NCI-H2196 (cell line): Measurements from ENCODE around the gene GNG8.
A peak's percentile ranks its signal among the peaks of the same experiment; 100 is the strongest.

ENCODE experiments used
- DNase-seq: peaks from one replicate; lab custom pipeline; 2025; ENCODE audit not compliant: unreplicated experiment; lab: John Stamatoyannopoulos, UW

Gene GNG8

DNA sequence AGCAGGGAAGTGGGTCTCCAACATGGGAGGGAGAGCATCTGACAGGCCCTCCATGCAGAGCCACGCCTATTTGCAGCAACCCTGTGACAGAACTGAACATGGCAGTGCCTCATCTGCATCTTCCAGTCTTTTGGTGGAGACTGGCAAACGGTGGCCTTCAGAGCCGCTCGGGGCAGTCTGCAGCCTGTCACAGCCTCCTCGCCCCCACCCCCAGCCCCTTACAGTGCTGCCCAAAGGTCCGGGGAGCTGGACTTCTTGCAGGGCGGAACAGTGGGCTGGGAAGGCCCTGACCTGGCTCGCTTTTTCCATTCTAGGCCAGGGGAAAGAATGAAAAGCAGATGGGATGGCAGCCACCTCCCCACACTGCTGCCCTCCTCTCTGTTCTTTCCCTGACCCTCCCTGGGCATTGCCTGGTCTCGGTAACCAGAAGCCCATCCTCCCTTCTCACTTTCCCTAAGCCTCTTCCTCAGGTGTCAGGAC, 32.2 kb downstream of the GNG8 start:
- no peak for DNase-seq

DNA sequence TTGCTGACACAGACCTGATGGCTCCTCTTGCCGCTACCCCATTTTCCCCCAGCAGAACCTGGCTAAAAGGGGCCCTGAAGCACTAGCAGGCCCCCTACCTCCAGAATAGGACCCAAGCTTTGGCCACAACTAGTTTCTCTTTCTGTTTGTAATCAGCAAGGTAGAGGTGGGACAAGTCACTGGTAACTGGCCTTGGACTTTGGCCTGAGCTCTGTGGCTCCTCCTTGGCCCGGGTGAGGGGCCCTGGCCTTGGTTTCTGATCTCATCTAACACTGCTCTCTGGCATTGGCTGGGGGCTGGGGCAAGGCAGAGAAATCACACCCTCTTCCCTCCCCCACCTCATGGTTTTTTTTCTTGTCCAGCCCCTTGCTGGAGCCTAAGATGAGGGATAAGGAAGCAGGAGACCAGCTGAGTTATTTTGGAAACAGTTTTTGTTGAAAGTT, 32.8 kb downstream of the GNG8 start:
- DNase-seq: no peak

DNA sequence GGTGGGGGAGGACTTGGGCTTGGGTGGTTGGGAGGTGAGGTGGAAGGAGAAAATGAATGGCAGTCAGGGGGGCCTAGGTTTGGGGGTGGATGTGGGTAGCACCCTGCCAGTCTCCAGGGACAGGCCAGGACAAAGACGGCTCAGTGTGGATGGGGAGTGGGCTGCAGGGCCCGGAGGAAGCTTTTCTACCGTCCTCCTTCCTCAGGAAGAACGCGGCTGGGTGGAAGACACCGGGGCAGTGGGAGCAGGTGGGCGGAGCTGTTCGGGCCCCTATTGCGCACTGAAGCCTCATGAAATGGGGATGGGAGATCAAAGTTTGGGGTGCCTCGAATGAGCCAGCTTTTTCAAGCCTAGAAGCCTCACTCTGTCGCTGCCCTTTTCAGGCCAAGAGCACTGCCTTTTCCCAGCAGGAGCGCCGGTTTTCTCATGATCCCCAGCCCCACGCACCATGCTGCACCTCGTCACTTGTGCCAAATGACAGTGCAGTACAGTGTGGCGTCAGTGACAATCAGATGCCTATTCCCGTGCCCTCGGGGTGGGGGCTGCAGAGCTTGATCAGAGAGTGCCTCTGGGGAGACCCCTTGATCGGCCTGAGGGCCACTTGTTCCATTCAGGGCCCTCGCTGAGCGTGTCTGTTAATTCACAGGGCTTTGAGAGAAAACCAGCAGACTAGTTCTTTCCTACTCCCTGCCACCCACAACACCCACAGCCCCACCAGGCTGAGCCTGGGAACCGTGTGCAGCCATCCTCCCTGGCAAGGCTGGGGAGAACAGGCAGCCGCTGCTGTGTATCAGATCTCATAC, 33.4 kb downstream of the GNG8 start:
- no peak for DNase-seq

- DNase-seq: no peak
Measured at GRCh38 chr19:46601318-46602224, 34.4 kb downstream of the GNG8 start, which contains the start of gene CALM3. Gene CALM3 (plus strand): TSS chr19:46601330. CDS start chr19:46601435, 105 bp downstream.

DNA sequence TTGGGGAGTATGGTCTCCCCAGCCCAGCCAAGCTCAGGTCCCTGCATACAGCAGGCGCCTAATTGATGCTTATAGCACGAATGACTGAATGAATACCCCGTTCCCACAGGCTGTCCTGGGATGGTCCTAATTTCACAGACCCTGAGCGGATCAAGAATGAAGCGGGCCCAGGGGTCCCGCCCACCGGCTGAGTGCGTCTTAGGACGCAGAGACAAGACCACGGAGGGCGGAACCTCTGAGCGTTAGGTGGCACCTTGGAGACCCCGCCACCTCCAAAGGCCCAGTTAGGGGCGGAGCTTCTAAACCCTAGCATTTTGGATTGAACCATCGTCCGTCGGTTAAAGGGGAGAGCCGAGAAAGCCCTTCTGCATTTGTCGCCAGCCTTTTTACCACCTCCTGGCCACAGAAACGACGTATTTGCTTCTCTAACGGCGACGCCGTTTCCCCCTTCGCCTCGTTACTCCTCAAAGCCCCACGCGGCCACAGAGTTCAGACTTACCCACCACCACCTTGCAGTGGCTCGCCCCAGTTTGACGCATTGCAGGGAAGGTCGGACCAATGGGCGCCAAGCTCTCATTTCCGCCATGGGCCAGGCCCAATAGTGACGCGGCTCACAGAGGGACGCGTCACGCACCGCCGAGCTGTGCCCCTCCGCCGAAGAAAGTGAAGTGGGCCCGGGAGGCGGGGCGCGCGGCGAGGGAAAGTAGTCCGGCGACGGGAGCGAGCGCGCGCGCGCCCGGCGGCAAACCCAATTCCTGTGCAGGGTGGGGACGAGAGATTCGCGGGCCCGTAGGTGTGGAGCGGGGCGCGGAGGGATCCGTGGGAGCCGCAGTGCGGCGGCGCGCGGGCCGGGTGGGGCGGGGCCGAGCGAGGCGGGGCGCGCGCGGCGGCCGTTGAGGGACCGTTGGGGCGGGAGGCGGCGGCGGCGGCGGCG, 35.4 kb downstream of the GNG8 start:
- DNase-seq: peak; percentile 96

DNA sequence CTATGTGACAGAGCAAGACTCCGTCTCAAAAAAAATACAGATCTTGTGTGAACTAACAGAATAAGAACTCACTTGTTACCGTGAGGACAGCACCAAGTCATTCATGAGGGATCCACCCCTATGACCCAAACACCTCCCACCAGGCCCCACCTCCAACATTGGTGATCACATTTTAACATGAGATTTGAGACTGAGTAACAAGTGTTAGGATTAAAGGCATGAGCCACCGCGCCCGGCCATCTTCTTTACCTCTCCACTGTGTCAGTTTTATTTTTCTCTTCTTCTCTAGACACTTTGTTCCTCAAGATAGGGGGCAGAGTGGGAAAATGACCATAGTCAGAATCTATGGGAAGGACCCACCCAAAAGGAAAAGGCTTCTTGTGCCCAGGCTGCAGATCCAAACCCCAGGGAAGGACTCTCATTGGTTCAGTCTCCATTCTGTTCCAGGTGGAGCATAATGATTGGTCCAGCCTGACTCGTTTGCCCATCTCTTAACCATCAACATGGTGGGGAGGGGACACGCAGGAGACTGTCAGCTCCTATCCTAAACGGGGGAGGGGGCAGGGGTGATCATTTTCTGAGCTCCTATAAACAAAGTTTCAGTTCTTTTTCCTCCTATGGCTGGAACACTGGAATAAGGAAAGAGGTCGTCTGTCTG, 36.2 kb downstream of the GNG8 start:
- DNase-seq: no peak

- no peak for DNase-seq
Measured at GRCh38 chr19:46598372-46598917, 37.6 kb downstream of the GNG8 start.

DNA sequence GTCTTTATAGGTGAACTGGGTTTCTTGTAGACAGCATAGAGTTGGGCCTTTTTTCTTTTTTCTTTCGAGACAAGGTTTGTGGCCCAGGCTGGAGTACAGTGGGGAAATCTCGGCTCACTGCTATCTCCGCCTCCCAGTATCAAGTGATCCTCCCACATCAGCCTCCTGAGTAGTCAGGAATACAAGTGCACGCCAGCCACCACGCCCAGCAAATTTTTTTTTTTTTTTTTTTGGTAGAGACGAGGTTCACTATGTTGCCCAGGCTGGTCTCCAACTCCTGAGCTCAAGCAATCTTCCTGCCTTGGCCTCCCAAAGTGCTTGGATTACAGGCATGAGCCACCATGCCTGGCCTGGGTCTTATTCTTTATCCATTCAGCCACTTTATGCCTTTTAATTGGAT, 40.0 kb downstream of the GNG8 start:
- no peak for DNase-seq

- no peak for DNase-seq
Measured at GRCh38 chr19:46591870-46592269, 44.1 kb downstream of the GNG8 start.

DNA sequence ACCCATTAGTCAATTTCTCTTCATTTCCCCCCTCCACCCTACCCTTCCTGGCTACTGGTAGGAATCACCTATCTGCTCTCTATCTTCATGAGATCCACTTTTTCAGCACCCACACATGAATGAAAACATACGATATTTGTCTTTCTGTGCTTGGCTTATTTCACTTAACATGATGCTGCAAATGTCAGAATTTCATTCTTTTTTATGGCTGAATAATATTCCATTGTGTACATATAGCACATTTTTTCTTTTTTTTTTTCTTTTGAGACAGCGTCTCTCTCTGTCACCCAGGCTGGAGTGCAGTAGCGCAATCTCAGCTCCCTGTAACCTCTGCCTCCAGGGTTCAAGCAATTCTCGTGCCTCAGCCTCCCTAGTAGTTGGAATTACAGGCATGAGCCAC, 44.7 kb downstream of the GNG8 start:
- DNase-seq: no peak

DNA sequence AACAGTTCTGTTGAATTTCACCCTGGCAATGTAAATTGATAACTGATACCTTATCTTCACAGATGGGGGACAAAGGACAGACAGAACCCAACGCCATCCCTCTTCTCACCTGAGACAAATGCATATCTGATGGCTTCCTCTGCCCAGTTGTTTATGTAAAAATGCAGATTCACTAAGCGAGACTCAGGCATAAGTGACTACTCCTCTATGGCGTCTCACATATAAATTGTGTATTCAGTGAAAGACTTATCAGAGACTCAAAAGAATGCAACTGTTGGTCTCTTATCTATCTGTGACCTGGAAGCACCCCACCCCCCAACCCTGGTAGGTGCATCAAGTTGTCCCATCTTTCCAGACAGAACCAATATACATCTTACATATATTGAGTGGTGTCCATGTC, 48.1 kb downstream of the GNG8 start:
- DNase-seq: no peak

- no peak for DNase-seq
Measured at GRCh38 chr19:46586294-46586693, 49.7 kb downstream of the GNG8 start.

DNA sequence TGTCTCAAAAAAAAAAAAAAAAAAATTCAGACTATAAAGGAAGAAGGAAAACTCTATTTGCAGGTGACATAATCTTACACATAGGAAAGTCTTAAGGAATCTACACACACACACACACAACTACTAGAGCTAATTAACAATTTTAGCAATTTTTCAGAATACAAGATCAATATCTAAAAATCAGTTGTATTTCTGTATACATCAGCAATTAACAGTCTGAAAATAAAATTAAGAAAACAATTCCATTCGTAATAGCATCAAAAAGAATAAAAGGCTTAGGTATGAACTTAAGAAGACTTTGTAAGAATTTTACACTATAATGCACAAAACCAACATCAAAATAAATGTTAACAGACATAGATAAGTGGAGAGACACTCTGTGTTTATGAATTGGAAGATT, 50.5 kb downstream of the GNG8 start:
- no peak for DNase-seq
